Keratinocyte (primary cell): ENCODE results near the gene URM1.

Experiments used
- EZH2 ChIP-seq: IDR thresholded peaks from one replicate; pipeline ENCODE4 v1.6.1; 2012; ENCODE audit warnings: inconsistent platforms, mild to moderate bottlenecking, low read length, moderate library complexity
- TF ChIP-seq, protein P1 (sequence below), 3 experiments: IDR thresholded peaks in 1 of 3; conservative IDR thresholded peaks in 1 of 3; optimal IDR thresholded peaks in 1 of 3; 2 replicates in 2 of 3; 3 replicates in 1 of 3; pipeline versions ENCODE3 to v1.5.1; 2011; ENCODE audit warnings: low read length in 3 of 3, mild to moderate bottlenecking in 3 of 3, moderate library complexity in 2 of 3, control low read depth in 1 of 3, inconsistent platforms in 1 of 3; ENCODE audit not compliant: insufficient read depth in 2 of 3; ENCODE audit errors: extremely low read depth in 1 of 3

DNA sequence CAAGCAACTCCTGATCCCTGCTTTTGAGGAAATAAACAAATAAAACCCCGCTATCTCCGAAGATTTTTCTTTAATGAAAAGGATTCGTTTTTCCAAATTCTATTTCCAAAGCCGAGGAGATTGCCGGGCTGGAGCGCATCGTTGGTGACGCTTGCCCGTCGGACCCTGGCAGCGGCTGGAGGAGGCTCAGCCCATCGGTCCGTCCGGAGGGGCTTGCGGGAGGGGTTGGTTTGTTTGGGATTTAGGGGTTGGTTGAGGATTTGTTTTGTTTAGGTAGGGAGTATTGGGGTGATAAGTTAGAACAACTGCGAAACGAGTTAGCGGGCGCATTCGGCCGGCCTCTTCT lies 20.8 kb downstream of the URM1 start:
- TF ChIP-seq, protein P1, sequence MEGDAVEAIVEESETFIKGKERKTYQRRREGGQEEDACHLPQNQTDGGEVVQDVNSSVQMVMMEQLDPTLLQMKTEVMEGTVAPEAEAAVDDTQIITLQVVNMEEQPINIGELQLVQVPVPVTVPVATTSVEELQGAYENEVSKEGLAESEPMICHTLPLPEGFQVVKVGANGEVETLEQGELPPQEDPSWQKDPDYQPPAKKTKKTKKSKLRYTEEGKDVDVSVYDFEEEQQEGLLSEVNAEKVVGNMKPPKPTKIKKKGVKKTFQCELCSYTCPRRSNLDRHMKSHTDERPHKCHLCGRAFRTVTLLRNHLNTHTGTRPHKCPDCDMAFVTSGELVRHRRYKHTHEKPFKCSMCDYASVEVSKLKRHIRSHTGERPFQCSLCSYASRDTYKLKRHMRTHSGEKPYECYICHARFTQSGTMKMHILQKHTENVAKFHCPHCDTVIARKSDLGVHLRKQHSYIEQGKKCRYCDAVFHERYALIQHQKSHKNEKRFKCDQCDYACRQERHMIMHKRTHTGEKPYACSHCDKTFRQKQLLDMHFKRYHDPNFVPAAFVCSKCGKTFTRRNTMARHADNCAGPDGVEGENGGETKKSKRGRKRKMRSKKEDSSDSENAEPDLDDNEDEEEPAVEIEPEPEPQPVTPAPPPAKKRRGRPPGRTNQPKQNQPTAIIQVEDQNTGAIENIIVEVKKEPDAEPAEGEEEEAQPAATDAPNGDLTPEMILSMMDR (optimal IDR thresholded peaks at IDR 0.05 in 1 of 3, IDR thresholded peaks at IDR 0.05 in 1 of 3, conservative IDR thresholded peaks at IDR 0.05 in 1 of 3; ENCODE audit: extremely low read depth in 1 of 3, insufficient read depth in 2 of 3, low read length in 3 of 3) = no peak
- TF ChIP-seq EZH2 = no peak
